Stimulated activated CD4-positive, alpha-beta T cell treated with anti-CD3 and anti-CD28 coated beads, Interleukin-12 subunit alpha, Interleukin-12 subunit beta, amount 100 ng/mL, for 4 hours (primary cell): Measurements from ENCODE around the gene SLC16A6.
"Not testable (repeated sequence)": the region's sequence is repeated elsewhere in the genome, so short reads cannot be mapped to it uniquely, and the experiment has no call there.

Experiments used
- DNase-seq: peaks from one replicate; pipeline ENCODE4 v3.0.0-alpha.2; 2020

Gene SLC16A6

GRCh38 chr17:68309066-68309670 is 18.2 kb upstream of the SLC16A6 start:
- not testable (repeated sequence) for DNase-seq

GRCh38 chr17:68308486-68308885 is 17.6 kb upstream of the SLC16A6 start:
- not testable (repeated sequence) for DNase-seq

- no peak for DNase-seq
Measured at GRCh38 chr17:68307443-68307842, 16.5 kb upstream of the SLC16A6 start.

GRCh38 chr17:68306819-68307218 is 15.9 kb upstream of the SLC16A6 start:
- no peak for DNase-seq

GRCh38 chr17:68305142-68305541 is 14.2 kb upstream of the SLC16A6 start:
- no peak for DNase-seq

GRCh38 chr17:68304706-68305105 is 13.8 kb upstream of the SLC16A6 start:
- no peak for DNase-seq

- no peak for DNase-seq
Measured at GRCh38 chr17:68302666-68303065, 11.7 kb upstream of the SLC16A6 start.

GRCh38 chr17:68302066-68302564 is 11.2 kb upstream of the SLC16A6 start:
- DNase-seq, result no peak

- no peak for DNase-seq
Measured at GRCh38 chr17:68301438-68301959, 10.6 kb upstream of the SLC16A6 start.

- DNase-seq, result no peak
Measured at GRCh38 chr17:68299817-68300216, 8.9 kb upstream of the SLC16A6 start.

- no peak for DNase-seq
Measured at GRCh38 chr17:68298601-68299000, 7.7 kb upstream of the SLC16A6 start.

GRCh38 chr17:68297195-68297594 is 6.3 kb upstream of the SLC16A6 start:
- DNase-seq, result no peak

GRCh38 chr17:68296217-68297191 is 5.6 kb upstream of the SLC16A6 start:
- no peak for DNase-seq

- DNase-seq, result peak; percentile 39
Measured at GRCh38 chr17:68295086-68295485, 4.2 kb upstream of the SLC16A6 start.

- no peak for DNase-seq
Measured at GRCh38 chr17:68294617-68295016, 3.7 kb upstream of the SLC16A6 start.

- DNase-seq, result no peak
Measured at GRCh38 chr17:68294196-68294555, 3.2 kb upstream of the SLC16A6 start.

- DNase-seq, result no peak
Measured at GRCh38 chr17:68293490-68294195, 2.7 kb upstream of the SLC16A6 start.

GRCh38 chr17:68292689-68293040 is 1.7 kb upstream of the SLC16A6 start:
- no peak for DNase-seq

GRCh38 chr17:68291836-68292688 is 1.1 kb upstream of the SLC16A6 start:
- DNase-seq, result peak; percentile 84

GRCh38 chr17:68290268-68290954 is 516 bp downstream of the SLC16A6 start:
- DNase-seq, result peak; percentile 46

GRCh38 chr17:68289936-68290267 is 1.0 kb downstream of the SLC16A6 start:
- DNase-seq, result no peak

GRCh38 chr17:68289473-68289872 is 1.5 kb downstream of the SLC16A6 start:
- DNase-seq, result no peak
